HG03469 (cell line): Measurements from ENCODE around the gene AMOTL2.

Experiments
- ATAC-seq: cut with Tn5 transposase; IDR thresholded peaks from one replicate; pipeline ENCODE4 v1.9.1; 2021; ENCODE audit warnings: mild to moderate bottlenecking, moderate library complexity, moderate number of reproducible peaks; ENCODE audit not compliant: unreplicated experiment

AMOTL2 gene

DNA sequence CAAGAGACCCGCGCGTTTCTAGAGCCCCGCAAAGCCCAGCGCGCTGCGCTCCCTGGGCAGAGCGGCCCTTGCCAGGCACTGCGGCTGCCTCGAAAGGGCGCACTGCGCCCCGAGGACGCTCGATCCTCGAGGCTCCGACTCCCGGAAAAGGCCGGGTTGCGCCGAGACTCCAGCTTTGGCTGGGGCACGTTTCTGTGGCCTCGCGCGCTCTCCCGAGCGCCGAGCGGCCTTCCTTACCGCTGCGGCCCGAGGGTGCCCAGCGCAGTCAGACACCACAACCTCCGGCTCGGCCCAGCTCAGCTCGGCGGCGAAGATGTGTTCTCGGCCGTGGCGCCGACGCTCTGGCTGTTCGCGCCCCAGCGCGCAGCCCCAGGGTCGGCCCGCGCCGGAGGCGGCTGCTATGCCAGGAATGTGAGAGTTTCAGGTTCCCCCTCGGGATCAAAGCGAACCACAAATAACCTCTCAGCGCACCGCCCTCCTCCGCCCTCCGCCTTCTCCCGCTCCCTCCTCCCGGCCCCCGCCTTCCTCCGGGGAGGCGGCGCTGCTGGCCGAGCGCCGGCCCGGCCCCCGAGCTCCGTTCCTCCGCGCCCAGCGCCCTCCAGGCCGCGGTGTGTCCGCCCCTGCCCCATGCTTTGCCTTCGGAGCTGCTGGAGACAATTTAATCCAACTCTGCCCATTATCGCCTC, at the start of gene AMOTL2:
Gene AMOTL2 (minus strand): TSS at position 343 of the 686 bp plus-strand sequence. CDS start 3,014 bp downstream, outside the sequence.
- ATAC-seq, result no peak

- ATAC-seq, result no peak
Observed at GRCh38 chr3:134423153-134423552, 48.9 kb upstream of the AMOTL2 start.

DNA sequence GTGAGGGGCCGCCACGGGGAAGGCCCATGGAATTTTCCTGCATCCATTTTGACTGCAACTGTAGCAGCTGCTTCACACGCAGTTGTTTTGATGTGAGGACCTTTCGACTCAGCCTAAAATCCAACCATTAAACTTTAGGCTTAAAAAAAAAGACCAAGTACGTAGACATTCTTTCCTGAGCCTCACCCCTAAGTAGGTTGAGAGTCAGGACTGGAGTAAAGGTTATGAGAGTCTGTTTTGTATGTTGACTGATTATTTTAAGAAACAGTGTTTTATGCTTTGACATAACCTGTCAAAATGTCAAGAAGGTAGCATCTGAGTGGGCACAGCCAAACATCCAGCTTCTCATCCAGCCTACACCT, 45.7 kb upstream of the AMOTL2 start:
- ATAC-seq, result no peak

GRCh38 chr3:134419214-134419959, 45.1 kb upstream of the AMOTL2 start:
- no peak for ATAC-seq

DNA sequence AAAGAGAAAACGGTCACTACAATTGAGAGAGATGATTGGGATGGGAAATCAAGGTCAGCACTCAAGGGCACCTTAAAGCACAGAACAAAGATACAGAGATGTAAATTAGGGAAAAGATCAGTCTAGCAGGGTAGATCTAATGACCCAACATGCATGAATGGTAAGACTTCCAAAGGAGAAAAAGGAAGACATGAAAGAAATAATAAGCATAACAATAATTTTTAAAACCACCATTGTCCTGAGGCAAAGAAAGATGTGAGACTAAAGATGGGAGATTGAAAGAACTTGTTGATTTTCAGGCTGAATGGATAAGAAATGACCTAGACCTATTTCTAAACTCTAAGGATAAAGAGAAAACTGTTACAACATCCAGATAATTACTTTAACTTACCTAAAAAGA, 34.8 kb upstream of the AMOTL2 start:
- ATAC-seq, result no peak

GRCh38 chr3:134407239-134407625, 33.0 kb upstream of the AMOTL2 start:
- ATAC-seq, result no peak

DNA sequence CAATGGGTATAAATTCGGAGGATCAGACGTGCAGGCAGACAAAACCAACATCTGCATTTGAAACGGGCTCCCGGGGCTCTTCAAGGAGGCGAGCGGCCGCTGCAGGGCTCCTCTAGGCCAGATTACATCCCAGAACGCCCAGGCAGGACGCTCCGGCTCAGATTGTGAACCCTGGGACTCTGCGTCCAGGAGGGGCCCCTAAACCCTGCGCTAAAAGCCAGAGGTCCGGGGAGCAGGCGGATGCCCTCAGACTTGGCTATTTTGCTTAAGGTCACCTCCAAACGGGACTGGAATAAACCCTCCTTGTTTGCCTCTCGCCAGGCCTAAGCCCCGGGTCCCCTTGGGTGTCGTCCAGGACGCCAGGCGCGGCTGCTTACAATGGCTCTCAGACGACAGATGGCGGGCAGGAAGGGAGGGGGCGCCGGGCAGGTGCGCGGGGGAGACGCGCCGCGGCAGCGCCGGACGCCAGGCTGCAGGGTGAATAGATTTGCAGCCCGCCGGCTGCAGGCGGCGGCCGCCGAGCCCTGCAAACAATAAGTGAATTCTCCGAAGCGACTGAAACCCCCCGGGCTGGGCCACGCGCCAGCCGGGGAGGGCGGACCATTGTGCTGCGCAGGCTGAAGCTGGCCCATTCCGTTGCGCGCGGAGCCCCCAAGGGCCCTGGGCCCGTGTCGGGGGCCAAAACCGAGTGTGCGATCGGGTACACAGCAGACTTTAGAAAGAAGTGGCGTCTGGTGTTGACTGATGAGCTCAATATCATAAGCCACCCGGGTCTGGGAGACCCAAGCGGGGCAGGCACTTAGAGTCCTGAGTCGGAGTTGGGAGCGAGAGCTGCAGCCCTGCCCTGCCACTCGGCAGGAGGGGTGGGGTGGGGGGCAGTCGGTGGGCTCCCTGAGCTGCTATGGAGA, 32.3 kb upstream of the AMOTL2 start:
- no peak for ATAC-seq

DNA sequence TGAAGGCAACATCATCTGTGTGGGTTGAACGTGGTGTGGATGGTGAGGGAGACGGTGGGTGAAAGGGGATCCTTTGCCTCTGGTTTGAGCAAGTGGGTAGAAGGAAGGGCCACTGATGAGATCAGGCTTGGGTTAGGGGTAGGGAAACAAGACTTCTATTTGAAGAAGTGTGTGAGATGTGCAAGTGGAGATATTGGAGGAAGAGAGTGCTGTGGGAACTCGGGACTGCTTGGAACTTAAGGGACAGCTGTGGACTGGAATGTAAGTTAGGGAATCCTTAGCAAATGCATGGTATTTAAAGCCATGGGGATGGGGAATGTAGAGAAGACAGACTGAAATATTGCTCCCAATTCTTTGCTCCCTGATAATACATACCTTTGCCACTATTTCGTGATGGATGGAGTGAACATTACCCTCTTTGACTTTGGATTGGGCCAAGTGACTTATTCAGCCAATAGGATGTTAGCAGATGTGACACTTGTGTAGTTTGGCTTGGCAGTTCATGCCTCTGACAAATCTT, 30.2 kb upstream of the AMOTL2 start:
- no peak for ATAC-seq

DNA sequence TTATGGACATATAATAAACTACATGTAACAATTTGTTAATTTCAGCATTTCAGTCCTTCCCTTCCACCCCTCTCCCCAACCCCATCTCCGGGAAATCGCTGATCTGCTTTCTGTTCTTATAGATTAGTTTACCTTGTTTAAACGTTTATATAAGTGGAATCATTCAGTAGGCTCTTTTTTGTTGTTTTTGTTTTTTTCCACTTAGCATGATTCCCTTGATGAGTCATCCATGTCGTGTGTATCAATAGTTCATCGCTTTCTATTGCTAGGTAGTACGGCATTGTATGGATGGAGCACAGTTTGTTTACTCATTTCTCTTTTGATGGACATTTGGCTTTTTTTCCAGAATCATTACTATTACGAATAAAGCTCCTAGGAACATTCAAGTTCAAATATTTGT, 23.5 kb upstream of the AMOTL2 start:
- ATAC-seq, result no peak

DNA sequence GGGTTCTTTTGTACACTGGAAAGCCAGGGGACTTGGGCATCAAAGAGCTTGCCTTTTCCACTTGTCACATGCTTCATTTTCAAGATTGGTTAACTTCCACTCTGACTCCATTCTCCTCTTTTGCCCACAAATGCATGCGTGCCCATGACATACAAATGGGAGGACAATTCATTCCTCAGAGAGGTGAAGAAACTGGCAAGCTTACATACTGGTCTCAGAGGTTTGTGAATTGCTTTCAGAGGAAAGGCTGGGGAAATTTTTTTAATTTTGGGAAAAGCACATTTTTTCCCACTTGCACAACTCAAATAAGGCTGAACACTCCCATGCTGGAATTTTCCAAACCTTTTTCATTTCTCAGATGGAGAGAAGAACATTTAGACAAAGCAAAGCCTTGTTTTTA, 20.9 kb upstream of the AMOTL2 start:
- no peak for ATAC-seq

- no peak for ATAC-seq
Observed at GRCh38 chr3:134394380-134394779, 20.1 kb upstream of the AMOTL2 start.

DNA sequence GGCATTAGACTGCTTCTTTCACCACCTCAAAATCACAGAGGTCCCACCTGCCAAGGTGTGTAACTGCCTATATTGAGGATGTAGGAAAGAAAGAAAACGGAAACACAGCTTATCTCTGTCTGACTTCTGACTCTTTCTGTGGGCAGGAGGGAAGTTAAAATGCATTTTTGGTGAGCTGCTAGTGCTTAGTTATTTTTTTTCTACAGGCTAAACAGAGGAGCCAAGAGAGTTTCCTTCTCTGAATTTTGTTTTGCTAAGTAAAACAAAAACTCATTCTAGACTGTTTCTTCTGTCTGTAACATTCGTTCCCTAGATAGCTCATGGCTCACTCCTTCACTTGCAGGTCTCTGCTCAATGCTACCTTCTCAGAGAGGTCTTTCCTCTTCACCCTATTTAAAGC, 18.8 kb upstream of the AMOTL2 start:
- ATAC-seq, result no peak

- ATAC-seq, result no peak
Observed at GRCh38 chr3:134392336-134392983, 18.2 kb upstream of the AMOTL2 start.

DNA sequence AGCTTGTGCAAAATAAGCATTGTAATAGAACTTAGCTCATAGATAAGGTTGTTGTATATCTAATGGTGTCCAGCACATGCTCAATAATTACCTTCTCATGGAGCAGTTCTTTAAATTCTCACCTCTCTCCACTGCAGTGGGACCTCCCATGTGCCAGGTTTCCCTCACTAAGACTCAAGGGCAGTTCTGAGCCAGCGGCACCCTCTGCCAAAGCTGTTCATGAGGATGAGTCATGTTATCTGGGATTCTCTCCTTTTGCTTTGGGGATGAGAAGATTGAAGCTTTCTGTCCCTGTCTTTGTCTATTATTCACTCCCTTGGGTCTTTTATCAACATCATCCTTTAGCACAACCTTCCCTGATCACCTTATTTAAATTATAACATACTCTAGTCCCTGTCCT, 15.6 kb upstream of the AMOTL2 start:
- ATAC-seq, result no peak

GRCh38 chr3:134388788-134389485, 14.7 kb upstream of the AMOTL2 start:
- no peak for ATAC-seq

GRCh38 chr3:134388292-134388691, 14.0 kb upstream of the AMOTL2 start:
- no peak for ATAC-seq

DNA sequence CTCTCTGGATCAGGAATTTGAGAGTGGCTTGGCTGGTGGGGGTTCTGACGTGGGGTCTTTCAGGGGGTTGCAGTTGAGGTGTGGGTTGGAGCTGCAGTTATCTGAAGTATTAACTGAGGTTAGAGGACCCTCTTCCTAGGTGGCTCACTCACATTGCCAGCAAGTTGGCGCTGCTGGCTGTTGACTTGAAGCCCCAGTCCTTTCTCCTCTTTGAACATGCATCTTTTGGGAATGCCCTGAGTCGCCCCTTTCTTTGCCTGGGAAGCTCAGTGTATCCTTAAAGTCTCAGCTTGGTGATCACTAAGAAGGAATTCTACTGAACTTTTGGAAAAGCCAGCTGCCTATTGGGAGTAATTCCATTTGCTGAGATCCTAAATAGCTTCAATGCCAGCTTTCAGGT, 13.0 kb upstream of the AMOTL2 start:
- ATAC-seq, result no peak

- ATAC-seq, result no peak
Observed at GRCh38 chr3:134384963-134385362, 10.7 kb upstream of the AMOTL2 start.

GRCh38 chr3:134381831-134382442, 7.7 kb upstream of the AMOTL2 start:
- ATAC-seq, result no peak

DNA sequence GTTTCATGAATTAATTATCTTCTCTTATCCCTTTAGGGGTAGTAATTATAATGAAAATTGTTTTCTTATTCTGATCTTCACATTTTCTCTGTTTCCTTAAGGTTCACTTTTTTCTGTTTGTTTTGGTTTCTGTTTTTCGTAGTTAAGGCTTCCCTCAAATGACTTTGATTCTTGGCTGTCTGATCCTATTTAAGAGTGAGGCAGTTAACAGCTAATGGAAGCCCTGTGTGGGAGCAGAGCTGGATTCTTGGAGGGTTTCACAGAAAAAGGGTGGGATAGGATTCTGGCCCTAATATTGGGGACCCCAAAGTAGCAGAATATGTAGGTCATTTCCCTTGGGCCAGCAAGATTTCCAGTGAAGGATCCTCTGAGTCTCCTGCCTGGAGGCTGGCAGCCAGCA, 6.8 kb upstream of the AMOTL2 start:
- no peak for ATAC-seq
